Measurements from ENCODE around the gene NOL4L.

DNA sequence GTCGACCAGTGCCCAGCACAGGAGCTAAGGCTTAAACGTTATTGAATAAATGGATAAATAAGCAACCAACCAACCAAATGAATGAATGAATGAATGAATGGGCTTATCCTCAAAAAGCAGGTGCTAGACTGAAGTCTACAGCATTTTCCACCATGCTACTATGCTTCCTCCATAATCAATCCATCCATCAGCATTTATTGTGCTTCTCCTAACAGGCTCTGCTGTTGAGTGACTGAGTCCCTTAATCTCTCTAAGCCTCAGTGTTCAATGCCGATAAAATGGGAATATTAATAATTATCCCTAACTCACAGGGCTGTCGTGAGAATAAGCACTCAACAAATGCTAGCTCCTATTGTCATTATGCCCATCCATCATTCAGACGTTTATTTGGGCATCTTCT lies 4.6 kb upstream of the NOL4L start:
- TF ChIP-seq, protein P1, sequence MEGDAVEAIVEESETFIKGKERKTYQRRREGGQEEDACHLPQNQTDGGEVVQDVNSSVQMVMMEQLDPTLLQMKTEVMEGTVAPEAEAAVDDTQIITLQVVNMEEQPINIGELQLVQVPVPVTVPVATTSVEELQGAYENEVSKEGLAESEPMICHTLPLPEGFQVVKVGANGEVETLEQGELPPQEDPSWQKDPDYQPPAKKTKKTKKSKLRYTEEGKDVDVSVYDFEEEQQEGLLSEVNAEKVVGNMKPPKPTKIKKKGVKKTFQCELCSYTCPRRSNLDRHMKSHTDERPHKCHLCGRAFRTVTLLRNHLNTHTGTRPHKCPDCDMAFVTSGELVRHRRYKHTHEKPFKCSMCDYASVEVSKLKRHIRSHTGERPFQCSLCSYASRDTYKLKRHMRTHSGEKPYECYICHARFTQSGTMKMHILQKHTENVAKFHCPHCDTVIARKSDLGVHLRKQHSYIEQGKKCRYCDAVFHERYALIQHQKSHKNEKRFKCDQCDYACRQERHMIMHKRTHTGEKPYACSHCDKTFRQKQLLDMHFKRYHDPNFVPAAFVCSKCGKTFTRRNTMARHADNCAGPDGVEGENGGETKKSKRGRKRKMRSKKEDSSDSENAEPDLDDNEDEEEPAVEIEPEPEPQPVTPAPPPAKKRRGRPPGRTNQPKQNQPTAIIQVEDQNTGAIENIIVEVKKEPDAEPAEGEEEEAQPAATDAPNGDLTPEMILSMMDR (optimal IDR thresholded peaks at IDR 0.05 in 1 of 3, IDR thresholded peaks at IDR 0.05 in 1 of 3, conservative IDR thresholded peaks at IDR 0.05 in 1 of 3; ENCODE audit: extremely low read depth in 1 of 3, insufficient read depth in 2 of 3, low read length in 3 of 3), result no peak
- TF ChIP-seq EZH2 (IDR thresholded peaks at IDR 0.05; ENCODE audit: low read length), result no peak

Data from keratinocyte (primary cell).